B cell (primary cell): ENCODE measurements around the gene ECI1. TPM values are rescaled to one million over a fixed set of nuclear protein-coding genes. Genes with fewer than 3 reads are reported as not detected.
A peak's percentile ranks its signal among the peaks of the same experiment; 100 is the strongest.

Source experiments
- ATAC-seq: fragments of 200-7000 bp; cut with Tn5 transposase; one replicate; pipeline ENCODE4 v1.10.0; 2021; ENCODE audit warnings: low read depth, mild to moderate bottlenecking, moderate number of reproducible peaks, moderate library complexity
- CTCF ChIA-PET: fragments of 350-600 bp; sonication (Branson Sonifier 250); formaldehyde crosslinking; loops from one replicate; lab custom pipeline; 2021; ENCODE audit warnings: antibody characterized with exemption, inconsistent platforms; lab: Charles Lee
- POLR2A ChIA-PET: fragments of 350-600 bp; sonication (Branson Sonifier 250); formaldehyde crosslinking; loops from one replicate; lab custom pipeline; 2021; ENCODE audit warnings: antibody characterized with exemption; lab: Charles Lee
- DNase-seq: peaks from one replicate; pipeline ENCODE4 v3.0.0; 2013
- H2AFZ ChIP-seq: 2 replicates; pipeline ENCODE4 v1.6.1; 2012; ENCODE audit warnings: mild to moderate bottlenecking, low read depth, low read length; ENCODE audit not compliant: insufficient read depth, poor library complexity, severe bottlenecking
- H3K27ac ChIP-seq, 2 donors: 1 replicate in 1 of 2; 2 replicates in 1 of 2; pipeline ENCODE4 v1.5.1; 2012 to 2013; ENCODE audit warnings: low read length in 2 of 2, mild to moderate bottlenecking in 2 of 2, moderate library complexity in 1 of 2
- H3K27me3 ChIP-seq, 4 experiments: fragments of 200-600 bp in 1 of 4; sonication (generic) in 1 of 4; replicated peaks in 1 of 4; 1 replicate in 2 of 4; 2 replicates in 2 of 4; pipeline versions ENCODE4 v1.6.1 to v1.7.0; 2013 to 2016; ENCODE audit warnings: low read length in 3 of 4, mild to moderate bottlenecking in 2 of 4, mixed read lengths in 1 of 4, moderate library complexity in 1 of 4; ENCODE audit not compliant: insufficient read depth in 4 of 4, control insufficient read depth in 3 of 4; ENCODE audit errors: control extremely low read depth in 1 of 4
- H3K36me3 ChIP-seq, 2 experiments: replicated peaks in 1 of 2; 1 replicate in 1 of 2; 2 replicates in 1 of 2; pipeline versions ENCODE4 v1.6.1 to v1.7.1; 2013; ENCODE audit warnings: low read length in 1 of 2; ENCODE audit not compliant: insufficient read depth in 2 of 2, control insufficient read depth in 1 of 2; ENCODE audit errors: control extremely low read depth in 1 of 2, extremely low read depth in 1 of 2
- H3K4me1 ChIP-seq, 2 donors: fragments of 200-600 bp in 1 of 2; sonication (generic) in 1 of 2; 1 replicate in 1 of 2; 2 replicates in 1 of 2; pipeline versions ENCODE4 v1.5.1 to v1.6.1; 2013 to 2017; ENCODE audit warnings: low read length in 2 of 2; ENCODE audit not compliant: control insufficient read depth in 2 of 2, insufficient read depth in 2 of 2
- H3K4me2 ChIP-seq: replicated peaks from 2 replicates; pipeline ENCODE3; 2012; ENCODE audit warnings: mild to moderate bottlenecking, low read depth, low read length; ENCODE audit not compliant: poor library complexity, severe bottlenecking
- H3K4me3 ChIP-seq, 5 experiments: fragments of 200-600 bp in 1 of 5; sonication (generic) in 1 of 5; 1 replicate in 3 of 5; 2 replicates in 2 of 5; pipeline versions ENCODE4 v1.5.1 to v1.7.0; 2011 to 2016; ENCODE audit warnings: low read length in 4 of 5, mild to moderate bottlenecking in 4 of 5, low read depth in 2 of 5, control low read depth in 1 of 5, moderate library complexity in 1 of 5; ENCODE audit not compliant: insufficient read depth in 1 of 5; ENCODE audit errors: control extremely low read depth in 1 of 5, extremely low read depth in 1 of 5
- H3K79me2 ChIP-seq: fragments of 200-600 bp; sonication (generic); one replicate; pipeline ENCODE4 v1.6.0; 2016; ENCODE audit warnings: low read length; ENCODE audit not compliant: control insufficient read depth, insufficient read depth
- H3K9ac ChIP-seq: fragments of 200-600 bp; sonication (generic); 2 replicates; pipeline ENCODE4 v1.6.1; 2017; ENCODE audit warnings: mild to moderate bottlenecking, low read length, moderate library complexity
- H3K9me3 ChIP-seq, 3 donors: one replicate each; pipeline versions ENCODE4 v1.6.1 to v1.7.1; 2013; ENCODE audit warnings: low read length in 2 of 3; ENCODE audit not compliant: control insufficient read depth in 2 of 3, insufficient read depth in 1 of 3; ENCODE audit errors: control extremely low read depth in 1 of 3
- H4K20me1 ChIP-seq: 2 replicates; pipeline ENCODE4 v1.6.0; 2012; ENCODE audit warnings: mild to moderate bottlenecking, low read length; ENCODE audit not compliant: insufficient read depth, control insufficient read depth, poor library complexity, severe bottlenecking
- H3K27ac Mint-ChIP-seq: one replicate; pipeline ENCODE4 v1.8.0; 2021; ENCODE audit warnings: mixed read lengths
- H3K27me3 Mint-ChIP-seq: one replicate; pipeline ENCODE4 v1.8.0; 2021; ENCODE audit warnings: mixed read lengths
- H3K4me1 Mint-ChIP-seq: one replicate; pipeline ENCODE4 v1.8.0; 2021; ENCODE audit warnings: mixed read lengths
- H3K4me3 Mint-ChIP-seq: one replicate; pipeline ENCODE4 v1.8.0; 2021; ENCODE audit warnings: mixed read lengths
- H3K9me3 Mint-ChIP-seq: one replicate; pipeline ENCODE4 v1.8.0; 2022; ENCODE audit warnings: mixed read lengths; ENCODE audit not compliant: insufficient read depth
- EZH2 ChIP-seq: IDR thresholded peaks from 2 replicates; pipeline ENCODE4 v1.6.1; 2012; ENCODE audit warnings: borderline replicate concordance, low read depth, mild to moderate bottlenecking, moderate library complexity, low read length; ENCODE audit not compliant: insufficient read depth, poor library complexity, severe bottlenecking
- WGBS: methylation state at CpG from one replicate; pipeline ENCODE4 v1.1.5; 2013; ENCODE audit warnings: missing lambda C conversion rate; ENCODE audit not compliant: insufficient coverage; 5-methylcytosine and 5-hydroxymethylcytosine counted together
- intact Hi-C: fragments of 100-400 bp; cut with micrococcal nuclease; formaldehyde crosslinking; loops from one replicate; pipeline ENCODE4 v1.10.0; 2022
- polyA plus RNA-seq: library from polyadenylated mRNA; depleted of rRNA; stranded (reverse); fragments of >200 nt; gene quantifications from 2 replicates; pipeline ENCODE4 v1.2.3, GENCODE V29; 2012
- total RNA-seq, 2 donors: library from RNA; stranded (reverse); fragments of 120-200 nt in 1 of 2; gene quantifications; 1 replicate in 1 of 2; 2 replicates in 1 of 2; pipeline versions ENCODE4 v1.2.3 to v1.2.4, GENCODE V29; 2013 to 2022
- TF ChIP-seq, protein P1 (sequence below): fragments of 200-600 bp; IDR thresholded peaks from one replicate; pipeline ENCODE4 v1.8.0; 2022; ENCODE audit warnings: antibody characterized with exemption, mild to moderate bottlenecking

ECI1 gene
- total and polyA plus RNA-seq, 2 donors (not counting 1 experiment from before 2014, with no cell fraction given), result 34.3 to 38.4 TPM

DNA sequence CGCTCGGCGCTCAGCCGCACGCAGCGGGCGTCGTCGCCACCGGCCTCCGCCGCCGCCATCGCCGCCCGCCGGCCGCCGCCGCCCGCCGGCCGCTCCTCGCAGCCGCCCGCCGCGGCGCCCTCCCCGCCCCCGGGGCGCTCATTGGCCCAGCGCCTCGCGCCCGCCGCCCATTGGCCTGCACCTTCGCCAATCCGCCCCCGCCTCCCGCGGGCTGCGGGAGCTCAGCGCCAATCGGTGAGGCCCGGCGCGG lies 36.7 kb downstream of the ECI1 start, which contains the start of gene PGP:
Gene PGP (minus strand): TSS at position 122 of the 250 bp plus-strand sequence. CDS start 63 bp downstream, at position 59.
- intact Hi-C loops, result loop anchor here (2.0 kb wide), 2 partner anchors 54 to 60 kb away; partner anchors contain the start of genes RNPS1 and TRAF7
- CTCF ChIA-PET, result interaction anchor here (0.7 to 1.6 kb wide), 4 partner anchors 8 to 59 kb away, joined by 3 to 4 read pairs (median 3); partner anchors contain the start of gene TRAF7

More for the DNA sequence above, 36.7 kb downstream of the ECI1 start, which contains the start of gene PGP:
- WGBS, result under 1% methylated on average over 48 of the region's 48 CpGs
- Mint-ChIP-seq H3K4me3 (peak within 1 kb of the TSS; percentile 94), H3K9me3 (no peaks in the 10 kb centered on the region), H3K27me3 (no peaks in the 10 kb centered on the region), H3K27ac (peak within 1 kb of the TSS; percentile 93), H3K4me1 (peaks cover 16% of the 10 kb centered on the region)
- Histone ChIP-seq H3K4me3 (peak within 1 kb of the TSS; percentile 67 to 91 (median 79)), H3K27me3 (no peaks in the 10 kb centered on the region), H3K9me3 (no peaks in the 10 kb centered on the region), H3K79me2 (peaks cover 6% of the 10 kb centered on the region), H3K9ac (peak within 1 kb of the TSS; percentile 91), H3K4me2 (peak within 1 kb of the TSS; percentile 98), H3K4me1 (peaks cover 10 to 18% of the 10 kb centered on the region in 2 donors), H3K27ac (peak within 1 kb of the TSS; percentile 51 to 83), H2AFZ (peak within 1 kb of the TSS; percentile 99), H4K20me1 (peaks cover 11% of the 10 kb centered on the region), H3K36me3 (peaks cover 0 to 8% of the 10 kb centered on the region in 2 experiments)
- peak; percentile 96 for ATAC-seq
- POLR2A ChIA-PET, result interaction anchor here (0.7 to 1.7 kb wide), 3 partner anchors 8 to 60 kb away, joined by 4 to 7 read pairs (median 4); partner anchors contain the start of gene TRAF7
- TF ChIP-seq, protein P1, sequence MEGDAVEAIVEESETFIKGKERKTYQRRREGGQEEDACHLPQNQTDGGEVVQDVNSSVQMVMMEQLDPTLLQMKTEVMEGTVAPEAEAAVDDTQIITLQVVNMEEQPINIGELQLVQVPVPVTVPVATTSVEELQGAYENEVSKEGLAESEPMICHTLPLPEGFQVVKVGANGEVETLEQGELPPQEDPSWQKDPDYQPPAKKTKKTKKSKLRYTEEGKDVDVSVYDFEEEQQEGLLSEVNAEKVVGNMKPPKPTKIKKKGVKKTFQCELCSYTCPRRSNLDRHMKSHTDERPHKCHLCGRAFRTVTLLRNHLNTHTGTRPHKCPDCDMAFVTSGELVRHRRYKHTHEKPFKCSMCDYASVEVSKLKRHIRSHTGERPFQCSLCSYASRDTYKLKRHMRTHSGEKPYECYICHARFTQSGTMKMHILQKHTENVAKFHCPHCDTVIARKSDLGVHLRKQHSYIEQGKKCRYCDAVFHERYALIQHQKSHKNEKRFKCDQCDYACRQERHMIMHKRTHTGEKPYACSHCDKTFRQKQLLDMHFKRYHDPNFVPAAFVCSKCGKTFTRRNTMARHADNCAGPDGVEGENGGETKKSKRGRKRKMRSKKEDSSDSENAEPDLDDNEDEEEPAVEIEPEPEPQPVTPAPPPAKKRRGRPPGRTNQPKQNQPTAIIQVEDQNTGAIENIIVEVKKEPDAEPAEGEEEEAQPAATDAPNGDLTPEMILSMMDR, result no peak
- no peak for TF ChIP-seq EZH2
- DNase-seq, result no peak
